ENCODE data around the gene HMOX1. TPM values are rescaled to one million over a fixed set of nuclear protein-coding genes. Genes with fewer than 3 reads are reported as not detected.

Gene HMOX1
- total RNA-seq, 1 experiment from 2014 or later = 26.4 TPM

GRCh38 chr22:35400501-35400790, 19.6 kb downstream of the HMOX1 start:
- ChIA-PET RAD21 (ENCODE audit: low non-redundant PET in 1 of 2, low total read pairs in 2 of 2, uncharacterized antibody in 2 of 2, unreplicated experiment in 2 of 2) (no interaction called here), POLR2A (no interaction called here), CTCF (no interaction called here)
- TF ChIP-seq ZFX (IDR thresholded peaks at IDR 0.05) = peak; percentile 42; the same call in 1 of the 2 replicates
- no peak for TF ChIP-seq RAD21 (IDR thresholded peaks at IDR 0.05; ENCODE audit: low read depth)
- 0 out of 2 replicates have a peak, but pooled peaks have one; percentile 10 for TF ChIP-seq MAX (IDR thresholded peaks at IDR 0.05)
- no peak for TF ChIP-seq REST (IDR thresholded peaks at IDR 0.05; ENCODE audit: low read depth)
- TF ChIP-seq EZH2 (IDR thresholded peaks at IDR 0.05) = no peak
- ATAC-seq = peak; percentile 14; the same call in 1 of the 2 replicates
- Histone ChIP-seq H2AFZ (ENCODE audit: low read depth, low read length, poor library complexity, severe bottlenecking) (no peak overlapping the region), H3K9me3 (ENCODE audit: control insufficient read depth in 1 of 2, insufficient read depth in 1 of 2, low read depth in 1 of 2, low read length in 2 of 2) (no peaks in the 10 kb centered on the region), H3K27ac (ENCODE audit: low read depth, low read length) (peak overlapping the region; percentile 88), H3K9ac (ENCODE audit: low read length) (peak overlapping the region; percentile 99), H3K9me2 (ENCODE audit: insufficient read depth) (no peaks in the 10 kb centered on the region), H3K4me3 (replicated peaks in 1 of 2; ENCODE audit: low read depth in 1 of 2, low read length in 2 of 2) (peak overlapping the region; percentile 95 to 98), H3K4me2 (ENCODE audit: low read length) (peak overlapping the region; percentile 85), H3K79me2 (ENCODE audit: insufficient read depth, low read length) (peaks cover 45% of the 10 kb centered on the region), H3K4me1 (ENCODE audit: control insufficient read depth in 1 of 2, insufficient read depth in 2 of 2, low read length in 2 of 2) (peaks cover 9 to 22% of the 10 kb centered on the region in 2 experiments; a peak in 3 of 4 replicates), H3K27me3 (ENCODE audit: insufficient read depth, low read length) (no peaks in the 10 kb centered on the region), H3K36me3 (ENCODE audit: control insufficient read depth in 1 of 2, insufficient read depth in 2 of 2, low read length in 2 of 2) (peaks cover 13 to 34% of the 10 kb centered on the region in 2 experiments), H4K20me1 (ENCODE audit: insufficient read depth) (no peaks in the 10 kb centered on the region)
- BruUV-seq (replicated peaks) = no TSS peak
- no peak for DNase-seq (ENCODE audit: low read depth, low spot score)
- intact Hi-C loops (cut with micrococcal nuclease) = no loop called here

GRCh38 chr22:35401863-35402262, 21.0 kb downstream of the HMOX1 start:
- H3K27me3 ChIP-seq (ENCODE audit: insufficient read depth, low read length) = no peaks in the 10 kb centered on the region
- POLR2A ChIA-PET = no interaction called here
- RAD21 ChIA-PET (ENCODE audit: low non-redundant PET in 1 of 2, low total read pairs in 2 of 2, uncharacterized antibody in 2 of 2, unreplicated experiment in 2 of 2) = no interaction called here
- ATAC-seq (no peak), DNase-seq (ENCODE audit: low read depth, low spot score) (no peak)
- no peaks in the 10 kb centered on the region for H3K9me2 ChIP-seq (ENCODE audit: insufficient read depth)
- H4K20me1 ChIP-seq (ENCODE audit: insufficient read depth) = no peaks in the 10 kb centered on the region
- H3K4me1 ChIP-seq (ENCODE audit: control insufficient read depth in 1 of 2, insufficient read depth in 2 of 2, low read length in 2 of 2) = peaks cover 9 to 22% of the 10 kb centered on the region in 2 experiments; a peak in 3 of 4 replicates
- intact Hi-C loops (cut with micrococcal nuclease) = no loop called here
- CTCF ChIA-PET = no interaction called here
- H3K4me3 ChIP-seq (replicated peaks in 1 of 2; ENCODE audit: low read depth in 1 of 2, low read length in 2 of 2) = no peak overlapping the region
- H3K4me2 ChIP-seq (ENCODE audit: low read length) = peak overlapping the region; percentile 85; the same call in 1 of the 2 replicates
- H3K9ac ChIP-seq (ENCODE audit: low read length) = no peak overlapping the region
- no peak overlapping the region for H3K27ac ChIP-seq (ENCODE audit: low read depth, low read length)
- peaks cover 22 to 42% of the 10 kb centered on the region in 2 experiments for H3K36me3 ChIP-seq (ENCODE audit: control insufficient read depth in 1 of 2, insufficient read depth in 2 of 2, low read length in 2 of 2)
- peaks cover 45% of the 10 kb centered on the region for H3K79me2 ChIP-seq (ENCODE audit: insufficient read depth, low read length)
- BruUV-seq (replicated peaks) = no TSS peak
- no peak overlapping the region for H2AFZ ChIP-seq (ENCODE audit: low read depth, low read length, poor library complexity, severe bottlenecking)
- no peaks in the 10 kb centered on the region for H3K9me3 ChIP-seq (ENCODE audit: control insufficient read depth in 1 of 2, insufficient read depth in 1 of 2, low read depth in 1 of 2, low read length in 2 of 2)
- no peak for TF ChIP-seq POLR2AphosphoS5 (IDR thresholded peaks at IDR 0.05; ENCODE audit: low read depth, low read length)
- no peak for TF ChIP-seq EZH2 (IDR thresholded peaks at IDR 0.05)
- TF ChIP-seq SRF (IDR thresholded peaks at IDR 0.05; ENCODE audit: low read depth) = no peak
- no peak for TF ChIP-seq FOSL1 (IDR thresholded peaks at IDR 0.05; ENCODE audit: low read depth)
- TF ChIP-seq SIN3A (IDR thresholded peaks at IDR 0.05; ENCODE audit: low read depth) = no peak
- no peak for TF ChIP-seq MAX (IDR thresholded peaks at IDR 0.05)
- no peak for TF ChIP-seq TCF7L2 (IDR thresholded peaks at IDR 0.05; ENCODE audit: borderline replicate concordance, extremely low read depth, insufficient read depth, insufficient read length)
- TF ChIP-seq EZH2phosphoT487 (IDR thresholded peaks at IDR 0.05; ENCODE audit: borderline replicate concordance) = no peak
- TF ChIP-seq REST (IDR thresholded peaks at IDR 0.05; ENCODE audit: low read depth) = no peak
- no peak for TF ChIP-seq POLR2A (IDR thresholded peaks at IDR 0.05; ENCODE audit: borderline replicate concordance, extremely low read depth, insufficient read depth, insufficient read length)
- TF ChIP-seq EGR1 (IDR thresholded peaks at IDR 0.05; ENCODE audit: low read depth) = no peak

Data from HCT116 (cell line).